ENCODE data around the gene DHRSX.
"Not testable (repeated sequence)": the region's sequence is repeated elsewhere in the genome, so short reads cannot be mapped to it uniquely, and the experiment has no call there.

DHRSX gene

DNA sequence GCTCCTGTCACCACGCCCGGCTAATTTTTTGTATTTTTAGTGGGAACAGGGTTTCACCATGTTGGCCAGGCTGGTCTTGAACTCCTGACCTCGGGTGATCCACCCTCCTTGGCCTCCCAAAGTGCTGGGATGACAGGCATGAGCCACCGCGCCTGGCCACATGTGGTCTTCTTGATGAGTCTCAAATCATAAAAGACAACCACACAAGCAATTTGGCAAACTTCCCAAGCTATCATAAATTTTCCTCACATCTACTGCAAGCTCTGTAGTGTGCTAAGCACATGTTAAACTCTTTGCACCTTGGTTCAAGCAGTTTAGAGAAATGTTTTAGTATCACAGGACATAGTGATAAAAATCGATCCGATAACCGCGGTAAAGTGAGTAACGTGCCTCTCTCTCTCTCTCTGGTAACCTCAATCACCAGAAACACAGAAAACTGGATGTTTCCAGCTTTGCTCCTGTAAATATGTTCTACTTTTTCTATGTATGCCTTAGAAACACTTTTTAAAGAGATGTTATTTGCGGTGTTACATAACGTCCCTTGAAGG, 256.8 kb downstream of the DHRSX start:
- no peak for DNase-seq

DNA sequence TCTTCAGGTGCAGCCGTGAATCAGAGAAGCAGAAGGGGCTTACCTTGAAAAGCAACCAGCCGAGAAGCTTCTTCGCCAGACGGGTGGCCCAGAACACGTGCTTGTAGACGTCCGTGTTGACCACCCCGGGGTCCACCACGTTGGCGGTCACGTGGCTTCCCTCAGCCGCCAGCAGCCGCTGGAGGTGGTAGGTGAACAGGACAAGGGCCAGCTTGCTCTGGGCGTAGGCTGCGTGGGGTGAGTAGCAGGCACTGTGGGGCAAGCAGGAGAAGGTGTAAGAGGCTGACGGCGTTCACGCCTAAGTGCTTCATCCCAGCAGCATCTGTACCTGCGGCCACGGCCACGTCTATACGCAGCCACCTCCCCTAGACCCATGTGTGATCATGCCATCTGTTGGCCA, 257.8 kb downstream of the DHRSX start:
- no peak for DNase-seq

DNA sequence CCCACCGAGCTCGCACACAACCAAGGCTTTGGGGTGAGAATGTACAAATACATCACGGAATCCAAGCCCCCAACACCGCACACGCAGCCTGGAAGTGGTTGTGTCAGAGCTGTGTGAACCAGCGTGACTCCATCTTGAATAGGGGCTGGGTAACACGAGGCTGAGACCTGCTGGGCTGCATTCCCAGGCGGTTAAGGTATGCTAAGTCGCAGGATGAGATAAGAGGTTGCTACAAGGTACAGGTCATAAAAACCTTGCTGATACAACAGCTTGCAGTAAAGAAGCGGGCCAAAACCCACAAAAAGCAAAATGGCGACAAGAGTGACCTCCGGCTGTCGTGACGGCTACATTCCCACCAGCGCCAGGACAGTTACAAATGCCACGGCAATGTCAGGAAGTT, 258.4 kb downstream of the DHRSX start:
- no peak for DNase-seq

- not testable (repeated sequence) for DNase-seq
Measured at GRCh38 chrX:2241496-2241895, 259.3 kb downstream of the DHRSX start.

- DNase-seq, result not testable (repeated sequence)
Measured at GRCh38 chrX:2240761-2241160, 260.0 kb downstream of the DHRSX start.

DNA sequence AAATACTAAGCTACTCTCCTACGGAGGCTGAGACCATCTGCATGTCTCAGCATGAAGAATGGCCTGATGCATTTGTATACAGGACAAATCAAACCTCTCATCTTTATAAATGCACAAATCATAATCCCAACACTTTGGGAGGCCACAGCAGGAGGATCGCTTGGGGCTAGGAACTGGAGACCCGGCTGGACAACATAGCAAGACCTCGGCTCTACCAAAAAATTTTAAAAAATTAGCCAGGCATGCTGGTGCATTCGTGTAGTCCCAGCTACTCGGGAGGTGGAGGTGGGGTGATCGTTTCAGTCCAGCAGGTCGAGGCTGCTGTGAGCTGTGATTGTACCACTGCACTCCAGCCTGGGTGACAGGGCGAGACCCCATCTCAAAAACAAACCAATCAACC, 262.8 kb downstream of the DHRSX start:
- no peak for DNase-seq

DNA sequence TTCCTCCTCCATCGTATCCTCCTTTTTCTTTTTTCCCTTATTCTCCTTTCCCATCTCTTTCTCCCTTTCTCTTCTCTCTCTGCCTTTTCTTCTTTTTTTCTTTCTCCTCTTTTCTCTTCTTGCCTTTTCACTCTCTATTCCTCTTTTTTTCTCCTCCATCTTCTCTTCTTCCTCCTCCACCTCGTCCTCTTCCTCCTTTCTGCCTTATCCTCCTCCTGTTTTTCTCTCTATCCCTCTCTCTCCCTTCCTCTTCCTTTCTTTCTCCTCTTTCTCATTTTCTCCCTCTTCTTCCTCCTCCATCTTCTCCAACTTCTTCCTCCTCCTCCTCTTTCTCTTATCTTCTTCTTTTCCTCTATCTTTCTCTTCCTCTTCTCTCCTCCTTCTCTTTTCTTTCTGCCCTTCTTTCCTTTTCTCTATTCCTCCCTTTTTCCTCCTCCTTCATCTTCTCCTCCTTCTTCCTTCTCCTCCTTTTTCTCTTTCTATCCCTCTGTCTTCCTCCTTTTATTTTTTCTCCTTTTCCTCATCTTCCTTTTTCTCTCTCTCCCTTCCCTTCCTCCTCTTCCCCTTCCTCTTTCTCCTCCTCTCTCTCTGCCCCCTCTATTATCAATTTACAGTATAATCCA, 269.1 kb downstream of the DHRSX start:
- DNase-seq, result no peak

- no peak for DNase-seq
Measured at GRCh38 chrX:2230457-2230856, 270.3 kb downstream of the DHRSX start.

- DNase-seq, result no peak
Measured at GRCh38 chrX:2228536-2228935, 272.2 kb downstream of the DHRSX start.

DNA sequence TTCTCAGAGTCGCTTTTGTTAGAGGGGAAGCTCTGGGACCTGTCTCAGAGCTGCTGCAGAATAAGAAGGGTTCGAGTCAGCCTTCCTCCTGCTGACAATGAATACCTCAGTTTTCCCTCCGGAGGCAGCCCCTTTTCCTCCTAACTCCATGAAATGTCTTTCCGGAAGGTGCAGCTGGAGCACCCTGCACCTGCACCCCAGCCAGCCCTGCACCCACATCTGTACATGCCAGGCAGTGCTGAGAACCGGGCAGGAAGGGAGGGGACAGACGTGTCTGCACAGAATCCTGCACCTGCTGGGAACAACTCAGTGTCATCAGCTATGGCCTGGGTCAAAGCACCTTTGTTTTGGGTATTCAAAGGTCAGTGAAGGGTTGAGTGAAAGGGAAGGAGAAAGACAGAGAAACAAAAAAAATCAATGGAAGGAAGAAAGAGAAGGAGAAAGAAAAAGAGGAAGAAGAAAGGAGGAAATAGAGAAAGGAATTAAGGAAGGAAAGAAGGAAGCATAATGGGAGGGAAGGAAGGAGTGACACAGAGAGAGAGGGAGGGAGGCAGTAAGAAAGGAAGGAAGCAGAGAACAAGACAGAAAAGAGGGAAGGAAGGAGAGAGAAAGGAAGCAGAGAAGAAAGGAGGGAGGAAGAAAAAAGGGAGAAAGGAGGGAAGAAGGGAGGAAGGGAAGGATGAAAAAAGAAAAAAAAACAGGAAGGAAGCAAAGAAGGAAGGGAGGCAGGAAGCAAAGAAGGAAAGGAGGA, 273.7 kb downstream of the DHRSX start:
- no peak for DNase-seq

DNA sequence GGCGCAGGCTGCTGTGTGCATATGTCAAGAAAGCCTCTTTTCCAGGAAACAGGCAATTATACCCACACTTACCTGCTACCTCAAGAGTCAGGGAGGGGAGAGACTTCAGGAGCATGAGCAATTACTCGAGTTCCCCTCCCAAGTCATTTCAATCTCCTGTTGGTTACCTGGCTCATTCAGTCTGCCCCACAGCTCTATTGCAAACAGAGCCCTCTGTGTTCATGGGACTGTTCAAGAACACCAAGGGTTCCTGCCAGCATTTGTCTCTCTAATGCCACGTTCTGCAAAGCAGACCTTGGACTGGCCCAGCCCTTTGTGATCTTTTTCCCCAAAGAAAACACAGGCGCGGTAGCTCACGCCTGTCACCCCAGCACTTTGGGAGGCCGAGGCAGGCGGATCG, 274.6 kb downstream of the DHRSX start:
- no peak for DNase-seq

DNA sequence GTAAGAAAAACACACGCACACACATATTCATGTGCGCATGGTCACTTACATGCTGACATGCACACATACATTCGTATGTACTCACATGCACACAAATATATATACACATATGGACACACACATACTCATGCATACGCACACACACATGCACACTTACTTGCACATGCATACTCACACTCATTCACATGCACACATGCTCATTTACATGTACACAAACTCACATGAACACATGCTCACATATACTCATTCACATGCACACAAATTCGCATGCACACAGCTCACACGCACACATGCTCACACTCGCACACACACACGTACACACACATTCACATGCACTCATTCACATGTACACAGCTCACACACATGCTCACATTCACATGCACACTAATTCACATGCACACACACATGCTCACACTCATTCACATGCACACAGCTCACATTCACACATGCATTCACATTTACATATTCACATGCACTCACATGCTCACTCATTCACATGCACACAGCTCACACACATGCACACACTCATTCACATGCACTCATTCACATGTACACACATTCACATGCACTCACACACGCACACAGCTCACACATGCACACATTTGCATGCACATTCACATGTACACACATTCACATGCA, 276.1 kb downstream of the DHRSX start:
- DNase-seq, result no peak

DNA sequence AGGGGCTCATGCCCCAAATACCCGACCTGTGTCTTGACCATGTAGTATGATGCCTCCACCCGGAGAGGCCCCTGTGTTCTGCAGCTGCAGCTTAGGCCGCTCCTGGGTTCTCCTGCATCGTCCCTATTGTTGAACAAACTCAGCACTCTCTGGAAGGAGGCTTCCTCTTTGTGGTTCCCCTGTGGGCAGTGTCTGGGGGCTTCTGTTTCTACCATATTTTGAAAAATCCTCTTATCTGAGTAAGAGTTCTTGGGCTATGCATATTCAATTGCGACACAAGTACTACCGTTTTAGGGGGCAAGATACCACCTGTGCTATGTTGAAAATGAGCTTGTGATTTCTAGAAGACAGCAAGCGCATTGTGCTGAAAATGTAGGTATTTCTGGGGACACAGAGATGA, 276.6 kb downstream of the DHRSX start:
- DNase-seq, result no peak

- no peak for DNase-seq
Measured at GRCh38 chrX:2220829-2221567, 279.8 kb downstream of the DHRSX start.

DNA sequence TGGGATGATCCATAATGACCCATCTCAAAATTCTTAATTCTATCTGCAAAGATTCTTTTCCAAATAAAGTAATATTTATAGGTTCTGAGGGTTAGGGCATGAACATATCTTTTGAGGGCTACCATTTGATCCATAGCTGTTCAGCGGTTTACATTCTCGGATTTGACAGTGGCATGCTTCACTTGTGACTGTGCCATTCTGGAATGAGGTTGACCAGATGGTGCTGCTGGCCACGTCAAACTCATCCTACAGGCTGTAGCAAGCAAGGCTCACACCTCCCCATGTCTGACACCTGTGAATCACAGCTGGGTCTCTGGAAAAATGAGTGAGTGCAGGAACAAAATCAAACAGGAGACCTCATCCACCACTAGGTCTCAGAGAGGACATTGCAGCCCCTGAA, 280.5 kb downstream of the DHRSX start:
- DNase-seq, result no peak

DNA sequence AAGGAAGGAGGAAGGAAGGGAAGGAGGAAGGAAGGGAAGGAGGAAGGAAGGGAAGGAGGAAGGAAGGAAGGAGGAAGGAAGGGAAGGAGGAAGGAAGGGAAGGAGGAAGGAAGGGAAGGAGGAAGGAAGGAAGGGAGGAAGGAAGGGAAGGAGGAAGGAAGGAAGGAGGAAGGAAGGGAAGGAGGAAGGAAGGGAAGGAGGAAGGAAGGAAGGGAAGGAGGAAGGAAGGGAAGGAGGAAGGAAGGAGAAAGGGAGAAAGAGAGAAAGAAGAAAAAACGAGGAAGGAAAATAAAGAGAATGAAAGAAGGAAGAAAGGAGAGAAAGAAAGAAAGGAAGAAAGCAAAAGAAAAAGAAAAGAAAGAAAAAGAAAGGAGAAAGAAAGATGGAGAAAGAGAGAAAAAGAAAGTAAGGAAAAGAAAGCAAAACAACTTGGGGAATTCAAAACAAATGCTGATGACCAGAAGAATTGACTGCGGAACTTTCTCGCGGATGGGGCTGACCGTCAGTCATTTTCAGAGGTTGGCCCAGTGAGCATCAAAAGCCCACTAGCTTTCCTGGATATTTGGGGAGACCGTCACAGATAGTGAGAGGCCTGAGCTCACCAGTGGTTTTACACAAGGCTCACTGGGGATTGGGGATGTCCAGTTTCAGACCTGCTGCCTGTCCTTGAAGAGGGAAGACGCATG, 286.5 kb downstream of the DHRSX start:
- DNase-seq, result not testable (repeated sequence)

- not testable (repeated sequence) for DNase-seq
Measured at GRCh38 chrX:2211667-2212066, 289.1 kb downstream of the DHRSX start.

GRCh38 chrX:2193273-2193592, 307.5 kb downstream of the DHRSX start:
- no peak for DNase-seq

GRCh38 chrX:2192584-2193272, 308.0 kb downstream of the DHRSX start:
- DNase-seq, result no peak

GRCh38 chrX:2188840-2189239, 311.9 kb downstream of the DHRSX start:
- no peak for DNase-seq

DNA sequence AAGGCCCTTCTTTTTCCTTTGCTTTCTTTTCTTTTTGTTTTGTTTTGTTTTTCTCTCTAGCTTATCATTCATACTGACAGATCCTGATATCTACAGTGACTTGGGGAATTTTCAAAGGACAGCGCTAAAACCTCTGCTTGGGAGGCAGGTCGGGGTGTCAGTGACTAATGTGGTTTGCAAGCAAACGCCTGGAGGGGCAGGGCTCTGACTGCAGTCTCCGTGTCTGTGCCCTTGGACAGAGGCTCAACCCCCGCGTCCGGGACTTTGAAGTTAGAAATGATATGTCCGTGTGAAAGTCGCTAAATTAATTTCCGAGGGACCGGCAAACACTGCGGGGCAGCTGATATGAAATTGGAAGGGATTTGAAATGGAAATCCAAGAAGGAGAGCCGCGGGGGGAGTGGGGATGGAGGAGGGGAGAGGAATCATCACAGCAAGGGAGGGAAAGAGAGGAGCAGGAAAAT, 312.4 kb downstream of the DHRSX start:
- no peak for DNase-seq

All from NCI-H526 treated with DMSO at 0.1 percent for 48 hours (cell line).